DMS53 treated with DMSO at 0.1 percent for 48 hours (cell line): Measurements from ENCODE around the gene ADAP1.
"Not testable (repeated sequence)": the region's sequence is repeated elsewhere in the genome, so short reads cannot be mapped to it uniquely, and the experiment has no call there.

ENCODE experiments used
- DNase-seq: peaks from one replicate; lab custom pipeline; 2025; ENCODE audit not compliant: unreplicated experiment; lab: John Stamatoyannopoulos, UW

Gene ADAP1

DNA sequence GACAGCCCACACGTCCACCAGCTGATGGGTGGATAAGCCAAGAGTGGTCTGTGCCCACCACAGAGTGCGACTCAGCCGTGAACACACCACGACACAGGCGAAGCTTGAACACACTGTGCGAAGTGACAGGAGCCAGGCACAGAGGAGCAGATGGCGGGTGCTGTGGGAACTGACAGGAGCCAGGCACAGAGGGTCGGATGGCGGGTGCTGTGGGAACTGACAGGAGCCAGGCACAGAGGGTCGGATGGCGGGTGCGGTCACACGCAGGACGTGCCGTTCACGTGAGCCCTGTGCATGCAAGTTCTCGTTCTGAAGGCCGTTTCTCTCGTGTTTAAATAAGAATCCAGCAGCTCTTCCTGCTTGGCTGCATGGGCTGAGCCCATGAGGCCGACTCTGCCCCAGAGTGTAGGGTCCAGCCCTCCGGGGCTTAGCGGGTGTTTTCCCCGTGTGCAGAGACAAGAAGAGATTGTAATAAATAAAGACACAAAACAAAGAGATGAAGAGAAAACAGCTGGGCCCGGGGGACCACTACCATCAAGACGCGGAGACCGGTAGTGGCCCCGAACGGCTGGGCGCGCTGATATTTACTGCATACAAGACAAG is 5.9 kb upstream of the ADAP1 start:
- no peak for DNase-seq

DNA sequence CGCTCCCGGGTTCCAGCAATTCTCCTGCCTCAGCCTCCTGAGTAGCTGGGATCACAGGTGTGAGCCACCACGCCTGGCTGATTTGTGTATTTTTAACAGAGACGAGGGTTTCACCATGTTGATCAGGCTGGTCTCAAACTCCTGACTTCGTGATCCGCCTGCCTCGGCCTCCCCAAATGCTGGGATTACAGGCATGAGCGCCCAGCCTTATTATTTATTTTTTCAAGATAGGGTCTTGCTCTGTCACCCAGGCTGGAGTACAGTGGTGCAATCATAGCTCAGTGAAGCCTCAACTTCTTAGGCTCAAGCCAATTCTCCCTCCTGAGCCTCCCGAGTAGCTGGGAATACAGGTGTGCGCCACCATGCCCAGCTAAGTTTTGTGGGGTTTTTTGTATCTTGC is 5.3 kb upstream of the ADAP1 start:
- DNase-seq = not testable (repeated sequence)

DNA sequence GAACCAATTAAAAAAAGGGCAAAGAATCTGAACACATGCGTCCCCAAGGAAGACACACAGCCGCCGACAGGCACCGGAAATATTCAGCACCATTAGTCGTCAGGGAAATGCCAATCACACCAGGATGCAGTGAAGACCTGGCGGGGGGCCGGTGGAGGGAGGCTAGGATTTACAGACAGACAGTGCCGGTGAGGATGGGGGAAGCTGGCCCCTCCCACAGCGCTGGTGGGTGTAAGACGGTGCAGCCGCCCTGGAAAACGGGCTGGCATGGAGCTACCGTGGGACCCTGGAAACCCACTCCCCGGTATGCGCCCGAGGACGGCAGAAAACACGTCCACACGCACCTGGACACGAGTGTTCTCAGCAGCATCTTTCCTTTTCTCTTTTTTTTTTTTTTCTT is 4.8 kb upstream of the ADAP1 start:
- no peak for DNase-seq

DNA sequence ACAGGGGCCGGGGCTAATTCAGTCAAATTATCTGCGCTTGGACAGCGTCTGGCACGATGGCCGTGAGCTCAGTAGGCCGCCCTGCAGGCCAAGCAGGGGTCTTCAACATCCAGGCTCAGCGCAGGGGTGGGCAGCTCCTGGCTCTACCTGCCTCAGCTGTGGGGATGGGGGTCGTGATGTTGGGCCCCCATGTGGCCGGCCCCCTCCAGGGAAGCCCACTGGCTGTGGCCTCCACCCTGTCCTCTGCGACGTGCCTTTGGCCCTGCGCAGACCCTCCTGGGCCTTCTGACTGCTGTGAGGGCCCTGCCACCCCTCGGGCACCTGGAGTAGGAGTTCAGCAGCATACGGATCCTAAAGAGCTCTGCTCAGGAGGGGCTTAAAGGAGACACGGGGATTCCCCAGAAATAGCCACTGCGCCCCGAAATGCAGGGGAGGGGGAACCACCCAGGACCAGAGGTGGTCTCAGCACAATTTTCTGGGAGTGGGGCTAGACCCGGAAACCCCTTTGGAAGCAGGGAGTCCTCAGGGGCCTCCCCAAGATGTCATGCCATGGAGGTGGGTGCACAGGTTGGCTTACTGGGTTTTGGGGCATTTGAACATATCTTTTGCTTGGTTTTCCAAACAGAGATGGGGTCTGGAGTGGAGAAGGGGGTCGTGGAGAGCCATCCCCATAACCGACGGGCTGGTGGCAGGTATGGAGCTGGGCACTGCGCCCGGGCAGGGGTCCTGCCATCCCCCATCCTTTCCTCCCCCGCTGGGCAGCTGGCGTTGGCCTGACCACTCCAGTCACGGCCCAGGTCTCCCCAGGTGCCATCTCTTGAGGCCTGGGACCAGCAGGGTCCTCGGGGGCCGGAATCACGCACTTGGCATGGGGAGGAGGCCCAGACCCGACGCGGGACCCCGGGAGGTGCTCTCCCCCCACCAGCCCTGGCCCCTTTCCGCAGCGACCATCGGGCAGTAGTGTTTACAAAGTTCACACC is 4.0 kb upstream of the ADAP1 start:
- DNase-seq = no peak

DNA sequence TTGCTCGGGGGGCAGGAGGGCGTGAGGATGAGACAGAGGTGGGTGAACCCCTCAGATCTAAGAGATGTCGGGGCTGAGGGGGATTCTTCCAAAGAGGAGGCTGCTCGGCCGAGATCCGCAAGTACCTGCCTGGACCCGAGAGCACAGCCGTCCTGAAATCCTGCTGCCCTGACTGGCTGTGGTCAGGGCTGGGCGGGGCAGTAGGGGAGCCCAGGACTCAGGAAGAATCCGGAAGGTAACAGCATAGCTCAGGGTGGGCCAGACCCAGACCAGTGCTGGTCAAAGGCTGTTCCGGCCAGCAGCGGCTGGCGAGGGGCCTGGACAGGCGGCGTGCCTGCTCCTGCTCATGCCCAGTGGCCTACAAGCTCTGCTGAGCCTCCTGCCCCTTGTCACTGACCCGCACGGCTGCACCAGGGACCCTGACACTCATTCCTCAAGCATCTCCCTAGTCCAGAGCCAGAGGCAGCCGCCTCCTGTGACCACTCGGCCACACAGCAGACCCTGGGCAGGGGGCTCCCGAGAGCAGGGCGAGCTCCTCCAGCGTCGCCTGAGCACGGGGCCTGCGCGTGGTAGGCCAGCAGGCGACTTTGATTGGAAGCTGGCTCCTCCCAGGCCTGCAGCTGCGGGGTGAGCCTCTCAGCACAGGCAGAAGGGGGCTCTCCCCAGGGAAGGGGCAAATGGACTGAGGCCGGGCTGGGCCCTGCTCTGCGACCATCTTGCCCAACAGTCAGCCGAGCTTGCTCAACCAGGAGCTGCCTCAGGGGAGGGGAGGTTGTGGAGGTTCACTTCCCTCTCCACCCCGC is 3.1 kb upstream of the ADAP1 start:
- DNase-seq = no peak

DNA sequence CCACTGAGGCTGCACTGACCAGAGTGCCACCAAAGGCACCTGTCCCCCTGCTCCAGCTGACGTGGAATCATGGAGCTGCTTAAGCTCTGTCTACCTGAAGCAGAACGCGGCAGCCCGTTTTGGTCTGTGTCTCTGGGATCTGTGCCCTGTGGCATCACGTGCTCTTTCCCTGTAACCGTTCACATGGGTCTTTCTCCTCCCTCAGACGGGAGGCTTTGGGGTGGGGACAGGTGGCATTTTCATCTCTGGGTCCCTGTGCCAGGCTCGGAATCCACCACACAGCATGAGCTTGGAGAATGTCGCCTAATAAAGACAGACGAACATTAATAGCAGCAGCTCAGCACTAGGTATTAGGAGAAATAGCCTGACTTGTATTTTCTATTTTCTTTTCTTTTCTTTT is 1.6 kb upstream of the ADAP1 start:
- no peak for DNase-seq

DNA sequence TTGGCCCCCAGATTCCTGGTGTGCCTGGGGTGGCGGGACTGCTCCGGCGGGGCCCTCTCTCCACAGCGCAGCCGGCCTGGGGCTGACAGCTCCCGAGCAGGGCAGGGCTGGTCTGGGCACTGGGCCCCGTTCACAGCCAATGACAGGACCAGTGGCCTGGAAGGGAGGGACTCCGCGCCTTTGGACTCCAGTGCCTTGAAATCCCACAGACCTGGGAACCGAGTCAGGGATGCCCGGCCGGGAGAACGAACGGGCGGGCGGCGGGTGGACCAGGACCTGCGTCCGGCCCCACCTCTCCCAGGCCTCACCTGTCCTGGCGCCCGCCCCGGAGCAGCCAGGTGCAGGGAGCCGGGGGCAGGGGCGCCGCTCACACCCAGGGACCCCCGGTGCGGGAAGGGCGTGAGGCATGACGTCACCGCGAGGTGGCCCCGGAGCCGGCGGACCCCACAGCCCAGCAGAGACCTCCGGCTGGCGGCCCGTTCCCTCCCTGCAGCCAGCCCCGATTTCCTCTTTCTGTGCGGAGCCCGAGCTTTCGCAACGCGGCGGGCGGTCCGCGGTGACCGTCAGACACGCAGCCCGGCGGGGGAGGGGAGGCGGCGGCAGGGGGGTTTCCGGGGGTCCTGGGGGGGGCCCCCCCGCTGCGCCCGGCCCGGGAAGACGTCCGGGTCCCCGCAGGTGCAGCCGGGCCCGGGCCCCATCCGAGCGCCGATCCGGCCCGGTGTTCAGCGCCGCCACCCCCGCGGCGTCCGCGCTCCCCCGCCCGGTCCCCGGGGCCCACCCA is 743 bp downstream of the ADAP1 start:
- DNase-seq = no peak

DNA sequence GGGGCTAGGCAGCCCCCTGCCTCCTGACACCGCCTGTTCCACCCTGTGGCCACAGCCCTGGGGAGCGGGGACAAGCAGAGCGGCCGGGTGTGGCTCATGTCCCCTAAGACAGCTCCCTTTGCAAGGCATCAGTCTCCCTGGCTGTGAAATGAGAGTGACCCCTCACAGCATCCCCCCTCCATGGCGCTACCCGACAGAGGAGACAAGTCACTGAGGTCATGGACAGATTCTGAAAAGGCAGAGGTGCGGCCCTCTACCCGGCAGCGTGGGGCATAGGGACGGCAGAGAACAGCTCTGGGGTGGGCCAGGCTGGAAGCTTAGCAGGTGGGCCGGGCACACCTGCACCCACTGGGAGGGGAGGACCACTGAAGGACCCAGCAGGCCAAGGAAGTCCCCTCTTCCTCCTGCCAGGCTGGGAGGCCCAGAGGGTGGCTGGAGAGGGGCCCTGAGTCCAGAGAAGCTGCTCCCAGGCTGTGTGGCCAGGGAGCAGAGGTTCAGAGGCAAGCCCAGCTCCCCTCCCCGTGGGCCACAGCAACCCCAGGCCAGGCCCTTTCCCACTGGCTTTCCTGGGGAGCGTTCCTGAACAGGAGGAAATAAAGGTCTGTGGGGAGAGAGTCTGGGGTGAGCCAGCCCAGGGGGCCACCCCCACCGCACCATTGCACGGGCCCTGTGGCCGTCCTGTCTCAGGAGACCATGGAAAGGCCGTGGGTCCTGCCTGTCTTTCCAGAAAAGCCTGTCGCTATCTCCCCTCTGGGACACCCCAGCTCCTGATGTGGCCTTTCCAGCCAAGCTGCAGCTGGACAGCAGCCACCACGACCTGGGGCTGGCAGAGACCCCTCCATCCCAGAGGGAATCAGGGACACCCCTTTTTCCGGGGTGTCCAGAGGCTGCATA is 1.7 kb downstream of the ADAP1 start:
- DNase-seq = no peak

DNA sequence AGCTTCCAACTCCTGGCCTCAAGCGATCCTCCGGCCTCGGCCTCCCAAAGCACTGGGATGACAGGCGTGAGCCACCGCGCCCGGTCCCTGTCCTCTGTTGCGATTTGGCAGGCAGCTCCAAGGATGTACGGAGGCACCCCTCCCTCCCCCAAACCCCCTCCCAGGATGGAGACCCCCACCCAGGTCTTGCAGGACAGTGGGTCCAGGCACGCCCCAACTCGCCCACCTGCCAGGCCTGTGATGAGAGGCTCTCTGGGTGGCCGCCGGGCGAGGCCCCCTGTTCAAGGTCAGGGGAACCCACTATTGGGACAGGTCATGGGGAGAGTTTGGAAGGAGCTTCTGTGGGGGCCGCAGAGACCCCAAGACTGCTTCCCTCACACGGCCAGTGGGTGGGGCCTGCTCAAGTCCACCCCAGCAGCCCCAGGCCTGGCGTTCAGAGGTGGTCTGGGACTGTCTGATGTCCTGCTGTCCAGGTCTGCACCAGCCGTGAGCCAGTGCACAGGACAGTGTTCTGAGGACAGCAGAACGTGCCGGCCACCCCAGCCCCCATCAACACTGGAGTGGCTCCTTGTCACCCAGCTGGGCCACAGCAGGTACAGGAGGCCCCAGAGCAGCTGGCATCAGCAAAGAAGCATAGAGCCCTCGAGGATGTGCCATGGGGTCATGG is 2.5 kb downstream of the ADAP1 start:
- no peak for DNase-seq

DNA sequence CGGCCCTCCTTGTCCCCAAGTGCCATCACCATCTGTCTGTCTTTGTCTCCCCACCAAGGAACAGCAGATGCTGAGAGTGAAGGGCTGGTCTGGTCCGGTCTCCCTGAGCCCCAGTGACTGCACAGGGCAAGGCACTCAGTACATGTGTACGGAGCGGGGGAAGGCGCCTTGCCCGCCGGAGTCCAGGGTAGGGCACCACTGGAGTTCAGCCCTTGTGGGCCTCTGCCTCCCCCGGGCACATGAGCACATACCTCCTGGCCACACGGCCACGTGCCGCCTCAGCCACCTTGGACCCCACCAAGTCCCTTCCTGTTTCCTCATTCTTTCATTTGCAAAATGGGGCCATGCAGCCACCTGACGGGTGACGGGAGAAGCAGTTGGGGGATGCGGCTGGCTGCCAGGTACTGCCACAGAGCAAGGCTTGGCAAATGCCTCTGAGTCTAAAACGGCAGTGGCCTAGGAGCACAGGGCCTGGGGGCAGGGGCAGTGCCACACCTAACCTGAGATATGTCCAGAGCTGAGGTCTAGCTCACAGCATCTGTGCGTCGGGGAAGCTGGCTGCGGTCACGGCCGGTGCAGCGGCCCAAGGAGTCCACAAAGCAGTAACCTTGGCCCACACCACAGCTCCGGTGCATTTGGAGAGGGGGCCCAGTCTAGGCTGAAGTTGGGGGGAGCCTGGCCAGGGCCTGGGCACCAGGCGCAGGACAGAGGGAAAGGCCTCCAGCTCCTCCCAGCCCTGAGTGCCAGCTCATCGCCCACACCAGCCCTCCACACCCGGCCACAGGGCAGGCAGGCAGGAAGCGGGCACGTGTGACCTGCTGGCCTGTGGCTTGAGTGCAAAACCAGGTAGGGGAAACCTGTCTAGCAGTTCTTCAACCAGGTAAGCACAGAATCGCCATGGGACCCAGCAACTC is 5.2 kb downstream of the ADAP1 start:
- DNase-seq = no peak

DNA sequence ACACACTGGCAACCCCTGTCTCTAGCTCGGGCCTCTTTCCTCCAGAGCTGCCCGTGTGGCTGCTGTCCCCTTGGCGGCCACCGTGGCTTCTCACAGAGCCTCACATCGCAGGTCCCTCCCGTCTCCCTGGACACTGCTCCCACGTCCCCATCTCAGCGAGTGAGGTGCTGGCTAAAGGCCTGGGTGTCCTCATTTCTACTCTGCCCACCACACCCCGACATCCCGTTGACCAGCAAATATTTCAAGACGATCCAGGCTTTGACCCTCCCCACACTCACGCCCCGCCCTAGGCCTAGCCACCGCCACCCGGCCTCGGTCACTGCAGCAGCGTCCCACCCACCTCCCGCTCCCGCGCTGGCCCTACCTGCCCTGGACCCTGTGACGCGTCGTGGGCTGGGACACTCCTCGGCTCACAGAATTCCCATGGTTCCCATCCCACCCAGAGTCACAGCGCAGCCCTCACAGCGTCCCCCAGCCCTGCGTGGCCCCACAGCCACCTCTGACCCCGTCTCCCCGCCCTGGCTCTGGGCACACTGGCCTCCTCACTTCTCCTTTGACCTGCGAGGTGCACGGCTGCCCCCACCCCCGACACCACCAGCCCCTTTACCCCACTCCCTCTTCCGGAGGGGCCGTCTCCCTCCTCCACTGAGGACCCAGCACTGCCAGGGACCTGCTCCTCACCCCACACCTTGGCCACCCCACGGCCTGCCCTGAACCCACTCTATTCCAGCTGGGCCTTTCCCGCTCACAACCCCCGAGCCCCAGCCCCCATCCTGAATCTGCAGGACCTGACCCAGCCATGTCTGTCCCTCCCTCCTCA is 6.9 kb downstream of the ADAP1 start:
- DNase-seq = no peak

DNA sequence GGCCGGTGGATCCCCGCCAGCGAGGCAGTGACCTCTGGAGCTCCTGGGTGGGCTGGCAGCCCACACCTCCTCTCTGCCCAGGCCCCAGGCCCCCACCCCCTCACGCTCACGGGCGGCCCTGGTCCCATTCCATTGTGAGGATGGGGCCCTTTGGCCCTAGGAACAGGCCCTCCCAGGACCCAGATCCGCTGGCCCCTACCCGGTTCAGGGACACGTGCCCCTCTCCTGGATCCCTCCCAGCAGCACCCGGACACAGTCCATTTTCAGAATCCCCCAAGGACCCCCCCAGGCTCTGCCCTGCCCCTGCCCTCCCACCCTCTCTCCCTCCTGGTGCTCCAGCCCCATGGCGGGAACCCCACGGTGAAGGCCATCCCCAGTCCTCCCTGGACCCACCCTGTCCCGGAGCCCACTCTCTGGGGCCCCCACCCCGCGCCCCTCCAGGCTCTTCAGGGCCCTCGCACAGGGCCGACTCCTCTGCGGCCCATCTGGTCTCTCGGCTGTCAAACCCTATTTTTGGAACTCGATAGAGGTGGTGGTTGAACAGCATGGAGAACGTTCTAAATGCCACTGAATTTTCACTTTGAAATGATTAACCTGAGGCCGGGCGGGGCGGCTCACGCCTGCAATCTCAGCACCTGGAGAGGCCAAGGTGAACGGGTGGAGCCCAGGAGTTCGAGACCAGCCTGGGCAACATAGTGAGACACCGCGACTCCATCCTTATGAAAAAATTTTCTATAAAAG is 8.1 kb downstream of the ADAP1 start:
- DNase-seq = no peak

DNA sequence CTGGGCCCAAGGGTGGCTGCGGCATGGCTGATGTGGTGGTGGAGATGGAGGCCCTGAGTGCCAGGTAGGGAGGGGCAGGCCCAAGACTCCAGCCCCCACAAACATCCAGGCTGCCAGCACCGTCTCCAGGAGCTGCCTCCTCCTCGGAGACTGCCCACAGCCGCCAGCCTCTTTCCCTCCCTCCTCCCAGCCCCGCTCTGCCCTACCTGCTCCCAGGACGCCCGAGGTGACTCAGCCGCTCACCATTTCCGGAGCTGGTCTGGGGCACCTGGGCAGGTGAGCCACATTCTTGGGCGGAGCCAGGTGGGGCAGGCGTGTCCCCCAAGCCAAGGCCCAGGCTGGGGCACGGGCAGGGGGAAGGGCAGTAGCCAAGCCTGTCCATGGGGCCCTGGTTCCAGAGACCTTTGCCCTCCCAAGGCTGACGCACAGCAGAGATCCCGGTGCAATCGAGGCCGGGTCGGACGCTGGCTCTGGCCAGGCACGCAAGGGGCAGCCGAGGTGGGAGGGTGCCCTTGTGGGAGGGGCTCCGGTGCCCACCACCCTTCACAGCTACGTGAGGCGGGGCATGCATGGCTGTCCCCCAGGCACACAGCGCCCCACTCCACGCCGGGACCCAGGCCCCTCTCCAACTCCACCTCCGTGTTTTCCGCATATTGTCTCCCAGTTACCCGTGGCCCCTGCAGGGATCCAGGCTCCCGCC is 8.8 kb downstream of the ADAP1 start:
- peak; percentile 87 for DNase-seq

DNA sequence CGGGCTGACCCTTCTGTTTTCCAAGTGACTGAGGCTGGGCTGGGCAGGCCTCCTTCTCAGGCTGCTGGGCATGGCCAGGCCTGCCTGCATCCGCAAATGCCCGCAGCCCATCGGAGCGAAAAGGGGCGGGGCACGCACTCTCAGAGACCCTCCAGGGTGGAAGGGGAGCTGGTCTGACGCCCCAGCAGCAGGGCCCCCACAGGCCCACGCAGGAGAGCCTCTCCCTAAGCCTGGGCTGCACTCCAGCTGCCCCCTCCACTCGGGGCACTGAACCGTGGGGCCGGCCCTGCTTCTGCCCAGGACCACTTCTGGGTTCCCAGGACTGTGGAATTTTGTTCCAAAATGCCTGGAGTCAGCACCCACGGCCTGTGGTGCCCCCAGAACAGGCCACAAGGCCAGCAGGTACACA is 9.3 kb downstream of the ADAP1 start:
- DNase-seq = no peak

DNA sequence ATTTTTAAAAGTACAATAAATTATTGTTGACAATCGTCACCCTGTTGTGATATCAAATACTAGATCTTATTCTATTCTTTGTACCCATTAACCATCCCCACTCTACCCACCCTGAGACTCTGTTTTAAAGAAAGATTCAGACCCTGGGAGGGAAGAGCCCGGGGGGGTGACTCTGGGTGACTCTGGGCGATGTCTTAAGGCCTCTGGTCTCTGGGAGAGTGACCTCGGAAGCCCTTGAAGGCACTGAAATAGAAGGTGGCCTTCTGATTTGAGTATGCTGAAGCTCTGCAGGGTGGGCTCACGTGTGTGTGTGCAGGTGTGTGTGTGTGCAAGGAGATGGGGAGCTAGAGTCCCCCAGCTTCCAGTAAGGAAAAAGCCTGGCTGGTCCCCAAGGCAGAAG is 9.7 kb downstream of the ADAP1 start:
- DNase-seq = no peak

DNA sequence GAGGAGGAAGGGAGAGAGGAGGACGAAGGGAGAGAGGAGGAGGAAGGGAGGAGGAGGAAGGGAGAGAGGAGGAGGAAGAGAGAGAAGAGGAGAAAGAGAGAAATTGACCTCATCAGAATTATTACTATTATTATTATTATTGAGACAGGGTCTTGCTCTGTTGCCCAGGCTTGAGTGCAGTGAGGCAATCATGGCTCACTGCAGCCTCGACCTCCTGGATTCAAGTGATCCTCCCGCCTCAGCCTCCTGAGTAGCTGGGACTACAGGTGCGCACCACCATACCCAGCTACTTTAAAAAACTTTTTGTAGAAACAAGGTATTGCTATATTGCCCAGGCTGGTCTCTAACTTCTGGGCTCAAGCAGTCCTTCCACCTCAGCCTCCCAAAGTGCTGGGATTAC is 10.7 kb downstream of the ADAP1 start:
- not testable (repeated sequence) for DNase-seq
